Smooth muscle cell (in vitro differentiated cells): Measurements from ENCODE around the gene KIF26B. TPM values are rescaled to one million over a fixed set of nuclear protein-coding genes. Genes with fewer than 3 reads are reported as not detected.

Experiments
- DNase-seq: peaks from one replicate; lab custom pipeline; 2025; ENCODE audit not compliant: unreplicated experiment; lab: John Stamatoyannopoulos, UW
- H2AFZ ChIP-seq: fragments of 200-600 bp; sonication (generic); 2 replicates; pipeline ENCODE4 v1.6.0; 2016; ENCODE audit warnings: antibody characterized with exemption, low read depth, mild to moderate bottlenecking
- H3F3A ChIP-seq: fragments of 200-600 bp; sonication (generic); 2 replicates; pipeline ENCODE4 v1.6.0; 2017; ENCODE audit warnings: antibody characterized with exemption, low read depth
- H3K27ac ChIP-seq: fragments of 200-600 bp; sonication (generic); 2 replicates; pipeline ENCODE4 v1.5.1; 2016; ENCODE audit warnings: low read depth, mild to moderate bottlenecking
- H3K27me3 ChIP-seq: fragments of 200-600 bp; sonication (generic); 2 replicates; pipeline ENCODE4 v1.6.1; 2016; ENCODE audit warnings: low read depth, mild to moderate bottlenecking
- H3K36me3 ChIP-seq: fragments of 200-600 bp; sonication (generic); 2 replicates; pipeline ENCODE4 v1.5.1; 2016; ENCODE audit warnings: low read depth
- H3K4me1 ChIP-seq: fragments of 200-600 bp; sonication (generic); 2 replicates; pipeline ENCODE4 v1.5.1; 2016; ENCODE audit warnings: low read depth
- H3K4me2 ChIP-seq: fragments of 200-600 bp; sonication (generic); 2 replicates; pipeline ENCODE4 v1.6.0; 2016; ENCODE audit warnings: mild to moderate bottlenecking
- H3K4me3 ChIP-seq: fragments of 200-600 bp; sonication (generic); 2 replicates; pipeline ENCODE4 v1.5.1; 2016; ENCODE audit warnings: mild to moderate bottlenecking
- H3K79me2 ChIP-seq: fragments of 200-600 bp; sonication (generic); 2 replicates; pipeline ENCODE4 v1.6.0; 2016; ENCODE audit warnings: low read depth, mild to moderate bottlenecking
- H3K9ac ChIP-seq: fragments of 200-600 bp; sonication (generic); 2 replicates; pipeline ENCODE4 v1.6.0; 2016; ENCODE audit warnings: low read depth
- H3K9me3 ChIP-seq: fragments of 200-600 bp; sonication (generic); replicated peaks from 2 replicates; pipeline ENCODE4 v1.5.1; 2016; ENCODE audit warnings: low read depth
- H4K20me1 ChIP-seq: fragments of 200-600 bp; sonication (generic); 2 replicates; pipeline ENCODE4 v1.6.0; 2016; ENCODE audit warnings: low read depth
- CTCF ChIP-seq: fragments of 200-600 bp; sonication (generic); IDR thresholded peaks from 2 replicates; pipeline ENCODE4 v1.5.1; 2017; ENCODE audit warnings: borderline replicate concordance, mild to moderate bottlenecking, antibody characterized with exemption; ENCODE audit not compliant: insufficient read depth, poor library complexity, severe bottlenecking
- WGBS: methylation state at CpG from one replicate; pipeline ENCODE4 v1.1.7; 2016; ENCODE audit warnings: low lambda C conversion rate; 5-methylcytosine and 5-hydroxymethylcytosine counted together
- polyA plus RNA-seq: library from polyadenylated mRNA; unstranded; fragments of >200 nt; fragmentation: Nextera tagmentation; extraction: Ambion mirVana; gene quantifications from 2 replicates; pipeline ENCODE4 v1.2.1, GENCODE V29; 2016
- total RNA-seq: library from RNA; depleted of rRNA; stranded (reverse); fragments of >200 nt; gene quantifications from 2 replicates; pipeline ENCODE4 v1.2.3, GENCODE V29; 2014

Gene KIF26B
- total and polyA plus RNA-seq, 2 experiments from 2014 or later = 24.9 to 43.3 TPM

DNA sequence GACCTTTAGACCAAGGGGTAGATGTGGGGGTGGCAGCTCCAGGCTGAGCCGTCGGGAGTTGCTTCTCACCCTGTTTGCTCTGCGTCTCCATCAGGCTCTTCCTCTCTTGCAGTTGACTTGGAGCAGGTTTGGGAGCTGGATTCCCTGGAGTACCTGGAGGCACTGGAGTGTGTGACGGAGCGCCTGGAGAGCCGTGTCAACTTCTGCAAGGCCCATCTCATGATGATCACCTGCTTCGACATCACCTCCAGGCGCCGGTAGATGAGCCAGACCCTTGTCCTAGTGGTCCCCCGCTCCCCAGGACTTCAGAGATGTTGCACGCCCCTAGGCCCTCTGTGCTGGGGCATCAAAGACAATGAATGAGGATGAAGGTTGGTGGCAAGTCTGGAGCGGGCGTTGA is 547.6 kb downstream of the KIF26B start:
- peaks cover 9% of the 10 kb centered on the region for H3K36me3 ChIP-seq
- H3F3A ChIP-seq = peaks cover 3% of the 10 kb centered on the region
- TF ChIP-seq CTCF = no peak
- H3K4me2 ChIP-seq = no peak overlapping the region
- 99% methylated on average over 13 of the region's 13 CpGs for WGBS
- no peak for DNase-seq
- no peak overlapping the region for H2AFZ ChIP-seq
- H3K27me3 ChIP-seq = no peaks in the 10 kb centered on the region
- H3K27ac ChIP-seq = no peak overlapping the region
- peaks cover 2% of the 10 kb centered on the region for H3K4me1 ChIP-seq
- no peak overlapping the region for H3K4me3 ChIP-seq
- H4K20me1 ChIP-seq = peaks cover 11% of the 10 kb centered on the region
- no peak overlapping the region for H3K9ac ChIP-seq
- no peaks in the 10 kb centered on the region for H3K79me2 ChIP-seq
- no peaks in the 10 kb centered on the region for H3K9me3 ChIP-seq

DNA sequence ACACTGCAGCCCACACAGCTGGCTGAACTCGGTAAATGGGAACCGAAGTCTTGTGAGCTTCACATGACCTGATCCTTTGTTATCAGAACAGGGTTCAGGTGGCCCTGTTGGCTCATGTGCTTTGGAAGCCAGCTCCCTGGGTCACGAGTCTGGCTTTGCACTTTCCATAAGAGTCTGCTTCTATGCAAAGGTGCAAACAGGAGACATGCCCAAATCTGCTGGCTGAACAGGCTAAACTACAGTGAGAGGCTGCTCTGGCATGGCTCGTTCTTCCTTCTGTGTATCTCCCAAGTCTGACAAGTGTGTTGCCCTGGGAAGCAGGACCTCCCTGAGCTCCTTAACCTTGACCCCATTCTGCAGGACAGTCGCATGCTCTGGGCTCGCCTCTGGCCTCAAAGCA is 549.6 kb downstream of the KIF26B start:
- peaks cover 9% of the 10 kb centered on the region for H3K36me3 ChIP-seq
- H4K20me1 ChIP-seq = no peaks in the 10 kb centered on the region
- peaks cover 9% of the 10 kb centered on the region for H3F3A ChIP-seq
- no peak overlapping the region for H2AFZ ChIP-seq
- no peaks in the 10 kb centered on the region for H3K79me2 ChIP-seq
- H3K9ac ChIP-seq = no peak overlapping the region
- H3K4me3 ChIP-seq = no peak overlapping the region
- WGBS = 92% methylated on average over 6 of the region's 6 CpGs
- H3K27ac ChIP-seq = no peak overlapping the region
- DNase-seq = no peak
- no peaks in the 10 kb centered on the region for H3K27me3 ChIP-seq
- H3K4me1 ChIP-seq = peaks cover 9% of the 10 kb centered on the region
- no peak for TF ChIP-seq CTCF
- no peaks in the 10 kb centered on the region for H3K9me3 ChIP-seq
- no peak overlapping the region for H3K4me2 ChIP-seq

DNA sequence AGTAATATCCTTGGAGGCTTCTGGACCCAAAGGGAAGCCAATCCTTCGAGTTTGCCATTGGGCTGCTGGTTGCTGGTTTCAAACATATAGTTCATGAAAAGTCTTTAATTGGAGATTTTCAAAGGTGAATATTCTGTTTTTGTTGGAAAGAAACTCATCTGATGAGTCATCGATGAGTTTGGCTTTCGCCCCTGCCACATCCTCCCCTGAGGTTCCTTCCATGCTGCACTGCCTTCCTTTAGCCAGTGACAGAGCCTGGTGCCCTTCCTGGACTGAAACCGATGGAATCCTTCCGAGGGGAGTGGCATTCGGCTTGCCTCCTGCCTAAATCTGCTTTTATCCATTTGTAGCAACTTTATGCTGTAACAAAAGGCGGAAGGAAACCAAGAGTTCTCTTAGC is 550.0 kb downstream of the KIF26B start:
- Histone ChIP-seq H3K4me2 (no peak overlapping the region), H3K4me1 (peaks cover 9% of the 10 kb centered on the region), H3K36me3 (peaks cover 9% of the 10 kb centered on the region), H2AFZ (no peak overlapping the region), H3K27ac (no peak overlapping the region), H3K4me3 (no peak overlapping the region), H4K20me1 (no peaks in the 10 kb centered on the region), H3K9me3 (no peaks in the 10 kb centered on the region), H3K9ac (no peak overlapping the region), H3F3A (peaks cover 9% of the 10 kb centered on the region), H3K27me3 (no peaks in the 10 kb centered on the region), H3K79me2 (no peaks in the 10 kb centered on the region)
- TF ChIP-seq CTCF = no peak
- no peak for DNase-seq
- WGBS = 95% methylated on average over 7 of the region's 7 CpGs

DNA sequence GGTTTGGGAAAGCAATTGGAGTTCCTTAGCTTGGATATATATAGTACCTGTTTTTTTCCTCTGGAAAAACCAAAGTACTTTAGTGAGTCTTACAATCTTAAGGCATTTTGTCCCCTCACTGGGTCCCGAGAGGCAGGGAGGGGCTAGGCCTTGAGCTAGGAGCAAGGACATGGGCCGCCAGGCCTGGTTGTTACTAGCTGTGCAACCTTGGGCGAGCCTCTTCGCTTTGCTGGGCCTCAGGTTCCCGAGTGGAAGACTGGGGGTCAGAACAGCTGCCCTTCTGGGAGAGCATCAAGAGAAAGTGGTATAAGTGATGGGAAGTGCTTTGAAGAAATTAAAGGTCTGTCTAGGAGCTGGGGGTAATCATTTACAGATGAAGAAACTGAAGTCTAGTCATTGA is 553.2 kb downstream of the KIF26B start:
- no peak overlapping the region for H3K4me2 ChIP-seq
- H3K79me2 ChIP-seq = no peaks in the 10 kb centered on the region
- peaks cover 9% of the 10 kb centered on the region for H3K4me1 ChIP-seq
- no peaks in the 10 kb centered on the region for H3K27me3 ChIP-seq
- H3F3A ChIP-seq = peaks cover 6% of the 10 kb centered on the region
- H2AFZ ChIP-seq = no peak overlapping the region
- TF ChIP-seq CTCF = no peak
- H3K4me3 ChIP-seq = no peak overlapping the region
- H3K9me3 ChIP-seq = no peaks in the 10 kb centered on the region
- 95% methylated on average over 5 of the region's 5 CpGs for WGBS
- H3K9ac ChIP-seq = no peak overlapping the region
- H3K27ac ChIP-seq = no peak overlapping the region
- H3K36me3 ChIP-seq = peaks cover 3% of the 10 kb centered on the region
- no peak for DNase-seq
- H4K20me1 ChIP-seq = no peaks in the 10 kb centered on the region
